ENCODE results near the gene ACADSB.

Gene ACADSB

DNA sequence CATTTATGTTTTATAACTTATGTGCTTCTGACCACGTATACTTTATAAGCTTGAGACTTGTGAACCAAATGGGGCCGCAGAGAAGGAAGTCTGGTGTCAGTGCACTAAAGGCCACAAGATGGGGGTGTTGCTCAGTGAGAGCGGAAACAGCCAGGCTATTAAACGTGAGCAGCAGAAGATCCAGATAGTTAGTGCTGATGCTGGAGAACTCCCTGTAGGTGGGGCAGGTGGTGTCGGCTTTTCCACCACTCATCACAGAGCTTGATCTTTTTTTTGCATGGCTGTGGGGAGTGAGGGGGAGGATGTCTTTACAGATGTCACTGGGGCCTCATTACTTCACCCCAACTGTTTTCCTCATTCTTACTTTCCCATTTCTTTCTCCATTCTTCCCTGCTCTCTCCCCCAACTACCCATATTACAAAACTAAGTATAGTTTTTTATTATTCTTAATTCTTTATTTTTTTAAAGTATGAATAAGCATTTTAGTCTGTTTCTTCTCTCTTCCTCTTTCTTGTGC lies 34.7 kb downstream of the ACADSB start:
- peak; percentile 20 to 33 for DNase-seq

DNA sequence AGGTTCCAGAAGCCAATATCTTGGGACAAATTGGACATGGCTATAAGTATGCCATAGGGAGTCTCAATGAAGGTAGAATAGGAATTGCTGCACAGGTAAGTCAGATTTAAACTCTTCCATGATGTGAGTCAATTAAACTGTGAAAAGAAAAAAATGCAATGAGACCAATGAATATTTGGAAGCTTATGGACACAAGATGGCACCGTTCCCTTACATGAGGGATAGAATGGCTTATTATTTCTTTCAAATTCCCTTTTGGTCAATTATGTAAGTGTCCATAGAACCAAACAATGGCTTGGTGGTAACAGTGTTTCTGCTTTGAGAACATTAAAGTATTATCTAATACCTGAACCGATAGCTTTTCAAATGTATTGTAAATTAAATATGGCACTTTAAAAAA lies 35.6 kb downstream of the ACADSB start:
- DNase-seq, result no peak

DNA sequence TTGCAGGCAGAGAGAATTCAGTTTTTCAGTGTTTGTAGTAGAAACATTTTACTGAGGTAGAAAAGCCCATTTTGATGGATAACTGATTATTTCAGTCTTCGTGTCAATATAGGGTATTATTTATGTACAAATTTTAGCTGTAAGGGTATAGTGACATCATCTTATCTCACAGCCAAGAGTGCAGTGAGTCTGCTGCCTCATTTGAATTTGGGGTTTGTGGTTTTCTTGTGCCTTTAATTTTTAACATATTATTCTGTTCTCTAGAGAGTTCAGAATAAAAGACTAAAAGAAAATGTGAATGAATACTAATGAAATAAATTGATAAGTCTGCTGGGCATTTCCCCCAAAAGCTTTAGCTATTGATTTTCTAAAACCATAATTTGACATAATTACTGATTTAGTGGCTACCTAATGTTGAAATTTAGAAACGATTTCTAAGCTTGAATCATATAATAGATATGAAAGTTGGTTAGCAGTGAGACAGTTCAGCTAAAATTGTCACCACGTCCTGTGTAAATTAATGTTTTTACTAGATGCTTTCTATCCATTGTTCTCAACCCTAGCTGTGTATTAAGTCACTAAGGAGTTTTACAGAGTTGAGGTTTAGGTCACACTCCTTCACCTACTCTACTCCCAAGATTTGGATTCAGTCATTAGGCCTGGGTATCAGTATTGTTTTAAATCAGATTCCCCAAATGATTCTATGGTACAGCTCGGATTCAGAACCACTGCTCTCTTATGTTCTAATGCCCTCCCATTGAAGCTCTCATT lies 37.3 kb downstream of the ACADSB start:
- DNase-seq, result no peak

DNA sequence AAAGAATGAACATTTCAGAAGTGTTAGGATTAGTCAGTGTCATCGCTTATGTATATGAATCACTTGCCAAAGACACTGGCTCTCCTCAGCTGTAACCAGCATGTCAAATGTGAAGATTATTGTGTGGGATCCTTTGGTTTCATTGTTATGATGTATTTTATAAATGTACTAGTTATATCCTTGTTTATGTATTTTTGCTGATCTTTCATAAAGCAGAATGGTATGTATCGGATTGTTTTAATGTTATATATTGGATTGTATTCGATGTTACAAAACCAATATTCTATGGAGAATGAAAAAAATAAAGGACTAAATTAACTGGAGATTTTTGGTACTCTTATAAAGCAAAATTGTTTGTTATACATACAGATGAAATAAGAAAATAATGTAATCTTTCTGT lies 49.2 kb downstream of the ACADSB start:
- no peak for DNase-seq

DNA sequence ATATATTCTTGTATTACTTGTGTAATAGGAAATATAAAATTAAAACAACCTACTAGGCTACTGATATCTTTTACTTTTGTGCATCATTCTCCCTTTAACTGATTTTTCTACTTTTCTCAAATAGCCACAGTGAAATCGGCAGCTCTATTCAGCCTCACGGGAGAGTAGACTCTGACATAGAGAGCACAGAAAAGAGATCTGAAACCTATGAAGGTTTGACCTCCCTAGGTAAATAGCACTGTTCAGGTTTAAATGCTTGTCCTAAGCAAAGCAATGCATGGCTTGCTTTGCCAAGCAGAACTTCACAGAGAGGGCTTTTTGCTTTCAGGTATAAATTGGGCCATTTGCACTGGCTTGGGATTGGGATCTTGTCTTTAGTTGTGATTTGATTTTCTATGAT lies 53.1 kb downstream of the ACADSB start:
- DNase-seq, result no peak

DNA sequence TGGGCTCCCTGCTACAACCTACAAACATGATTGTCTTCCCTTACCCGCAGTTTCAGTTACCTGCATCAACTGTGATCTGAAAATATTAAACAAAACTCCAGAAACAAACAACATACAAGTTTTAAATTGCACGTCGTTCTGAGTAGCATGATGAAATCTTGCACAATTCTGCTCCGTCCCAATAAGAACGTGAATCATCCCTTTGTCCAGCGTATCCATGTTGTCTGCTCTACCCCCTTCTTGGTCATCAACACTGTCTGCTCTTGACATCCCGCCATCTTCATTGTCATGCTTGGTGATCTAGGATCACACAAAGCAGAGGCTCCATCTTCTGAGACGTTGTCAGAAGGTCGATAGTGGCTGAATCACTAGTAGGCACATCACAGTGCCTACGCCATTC lies 53.9 kb downstream of the ACADSB start:
- DNase-seq, result no peak

DNA sequence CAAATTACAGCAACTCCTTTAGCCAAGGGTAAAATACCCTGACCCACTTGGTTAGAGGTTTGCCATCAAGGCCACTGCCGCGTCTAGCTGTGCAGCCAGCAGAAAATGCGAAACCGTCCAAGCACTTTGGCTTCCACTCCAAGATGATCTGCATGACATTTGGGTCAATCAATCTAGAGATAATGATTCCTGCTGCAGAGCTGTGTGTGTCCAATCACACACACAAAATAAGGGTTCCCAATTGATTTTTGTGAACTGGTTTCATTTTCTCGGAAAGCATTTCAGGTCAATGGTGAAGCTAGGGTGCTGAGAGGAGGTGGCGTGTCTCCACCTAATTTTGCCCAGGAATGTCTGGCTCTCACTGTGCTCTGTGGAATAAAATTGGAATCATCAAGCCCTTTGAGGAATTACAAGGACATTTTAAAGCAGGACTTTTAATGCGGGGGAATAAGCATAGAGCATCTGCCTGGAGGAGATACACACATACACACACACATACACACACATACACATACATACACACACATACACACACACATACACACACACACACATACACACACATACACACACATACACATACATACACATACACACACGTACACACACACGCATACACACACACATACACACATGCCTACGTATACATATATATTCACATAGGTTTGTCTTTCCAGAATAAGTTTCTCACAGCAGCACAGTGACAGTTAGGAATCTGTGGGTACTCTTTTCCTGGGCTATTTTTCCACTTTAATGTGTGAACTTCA lies 59.5 kb downstream of the ACADSB start:
- DNase-seq, result no peak

DNA sequence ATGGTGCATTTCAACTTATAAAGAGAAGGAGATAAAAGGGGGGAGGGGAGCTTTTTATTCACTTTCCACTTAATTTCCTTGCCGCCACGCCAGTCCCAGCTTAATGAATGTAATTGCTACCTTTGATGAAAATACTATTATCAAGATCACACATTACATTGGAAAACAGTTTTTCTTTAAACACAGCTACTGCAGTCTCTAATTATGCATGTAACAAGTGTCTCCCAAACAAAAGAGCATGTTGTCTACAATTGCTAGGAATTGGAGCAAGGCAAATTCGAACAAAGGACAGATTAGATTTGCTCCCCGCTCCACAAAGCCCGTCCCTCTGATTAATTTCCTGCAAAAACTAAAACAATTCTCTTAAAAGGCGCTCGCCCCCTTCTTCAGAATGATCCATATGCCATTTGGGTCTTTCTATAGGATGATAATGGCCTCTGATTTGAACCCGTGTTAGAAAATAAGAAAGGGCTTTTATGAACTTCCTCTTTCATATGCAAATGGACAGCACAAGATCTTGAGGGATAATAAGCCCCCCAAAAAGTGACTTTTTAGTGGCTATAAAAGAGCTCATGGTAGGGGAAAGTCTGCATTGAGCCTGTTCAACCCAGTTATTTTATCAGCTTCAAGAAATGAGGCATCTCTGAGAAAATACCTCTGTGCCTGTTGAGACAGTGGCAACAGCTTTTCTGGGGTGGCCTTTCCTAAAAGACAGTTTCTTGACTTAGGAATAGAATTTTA lies 60.6 kb downstream of the ACADSB start:
- DNase-seq, result no peak

DNA sequence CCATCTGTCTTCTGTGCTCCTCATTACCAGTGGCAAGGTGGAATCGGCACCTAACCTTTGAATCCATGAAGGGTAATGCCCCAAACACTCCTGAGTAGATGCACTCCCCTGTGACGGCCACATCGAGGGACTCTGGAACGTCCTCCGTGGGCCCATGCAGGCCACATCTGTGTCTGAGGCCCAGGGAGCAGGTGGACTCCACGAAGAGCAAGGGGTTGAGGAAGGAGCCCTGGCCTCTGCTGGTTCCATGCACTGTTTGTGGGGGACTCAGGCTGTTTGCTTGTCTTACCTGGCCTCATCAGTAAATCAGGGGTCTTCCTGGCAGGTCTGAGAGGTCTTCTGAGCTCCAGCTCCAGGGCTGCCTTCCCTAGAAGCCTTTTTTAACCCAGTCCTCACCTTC lies 64.4 kb downstream of the ACADSB start:
- no peak for DNase-seq

DNA sequence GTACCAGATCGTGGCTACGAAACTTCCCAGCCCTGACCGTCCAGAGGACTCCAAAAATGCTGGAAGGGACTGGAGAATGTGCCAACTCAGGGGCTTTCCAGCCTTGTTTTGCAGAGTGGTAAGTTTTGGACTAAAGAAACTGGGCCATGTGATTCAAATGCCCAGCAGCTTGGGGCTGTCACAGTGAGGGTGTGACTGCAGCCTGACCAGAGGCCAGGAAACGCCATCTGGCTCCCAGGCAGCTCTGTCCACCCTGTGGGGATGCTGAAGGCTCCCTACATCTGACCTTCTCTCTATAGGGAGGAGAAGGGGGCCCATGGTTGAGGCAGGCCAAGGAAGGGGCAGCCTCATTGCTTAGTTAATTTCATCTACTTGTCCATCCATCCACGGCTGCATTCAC lies 65.4 kb downstream of the ACADSB start:
- no peak for DNase-seq

DNA sequence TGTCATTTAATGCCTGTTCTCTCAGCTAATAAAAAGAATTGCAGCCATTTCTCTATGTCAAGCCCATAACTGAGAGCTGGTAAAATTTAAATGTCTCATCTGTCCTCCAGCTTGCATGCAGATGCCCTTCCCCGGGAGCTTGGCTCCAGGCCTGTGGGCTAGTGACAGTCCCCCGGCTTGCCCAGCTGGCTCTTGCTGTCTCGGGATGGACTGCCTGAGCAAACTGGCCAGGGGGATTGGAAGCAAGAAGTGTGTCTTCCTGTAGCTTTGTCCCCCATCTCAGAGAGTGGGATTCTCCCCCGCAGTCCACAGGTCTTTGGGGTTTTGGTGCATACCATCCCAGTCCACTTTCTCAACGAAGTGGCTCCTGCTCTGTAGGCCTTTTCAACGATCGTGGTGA lies 73.1 kb downstream of the ACADSB start:
- no peak for DNase-seq

DNA sequence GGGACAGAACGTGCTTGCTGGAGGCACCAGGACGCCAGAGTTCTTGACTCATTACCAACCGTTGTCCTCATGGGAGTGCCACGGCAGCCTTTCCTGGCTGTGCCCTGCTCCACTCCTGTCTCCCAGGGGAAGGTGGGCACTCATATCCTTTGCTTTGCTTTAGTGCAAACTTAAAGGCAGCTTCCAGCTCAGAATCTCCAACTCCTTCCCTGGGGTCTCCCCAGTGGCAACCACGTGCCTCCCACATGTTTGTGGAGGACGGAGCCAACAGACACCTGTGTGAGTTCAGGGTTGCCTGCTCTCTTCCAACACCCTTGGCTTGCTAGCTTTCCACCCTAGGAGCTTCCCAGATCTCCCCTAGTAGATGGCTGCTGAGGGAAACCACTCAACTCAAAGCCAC lies 75.0 kb downstream of the ACADSB start:
- no peak for DNase-seq

DNA sequence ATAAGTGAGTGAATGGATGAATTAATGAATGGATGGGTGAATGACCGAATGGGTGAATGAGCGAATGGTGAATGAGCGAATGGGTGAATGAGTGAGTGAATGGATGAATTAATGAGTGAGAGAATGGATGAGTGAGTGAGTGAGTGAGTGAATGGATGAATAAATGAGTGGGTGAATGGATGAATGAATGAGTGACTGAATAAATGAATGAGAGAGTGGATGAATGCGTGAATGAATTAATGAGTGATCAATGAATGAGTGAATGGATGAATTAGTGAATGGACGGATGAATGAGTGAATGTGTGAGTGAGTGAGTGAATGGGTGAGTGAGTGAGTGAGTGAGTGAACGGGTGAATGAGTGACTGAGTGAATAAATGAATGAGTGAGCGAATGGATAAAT lies 77.5 kb downstream of the ACADSB start:
- no peak for DNase-seq

DNA sequence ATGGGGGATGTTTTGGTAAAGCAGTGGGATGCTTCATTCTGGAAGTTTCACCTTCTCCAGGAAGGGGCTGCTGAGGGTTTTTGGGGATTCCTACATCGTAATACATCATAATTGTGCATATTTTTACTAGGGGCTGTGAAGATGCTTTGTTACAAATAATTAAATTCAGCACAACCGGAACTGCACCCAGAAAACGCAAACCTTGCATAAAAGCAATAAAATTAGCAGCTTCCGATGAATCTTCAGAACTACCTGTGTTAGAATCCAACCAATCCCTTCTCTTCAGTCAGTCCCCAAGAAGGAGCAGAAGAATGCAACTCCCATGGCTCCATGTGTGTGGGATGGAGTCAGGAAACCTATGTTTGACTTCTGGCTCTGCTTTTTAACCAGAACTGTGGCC lies 78.5 kb downstream of the ACADSB start:
- DNase-seq, result no peak

DNA sequence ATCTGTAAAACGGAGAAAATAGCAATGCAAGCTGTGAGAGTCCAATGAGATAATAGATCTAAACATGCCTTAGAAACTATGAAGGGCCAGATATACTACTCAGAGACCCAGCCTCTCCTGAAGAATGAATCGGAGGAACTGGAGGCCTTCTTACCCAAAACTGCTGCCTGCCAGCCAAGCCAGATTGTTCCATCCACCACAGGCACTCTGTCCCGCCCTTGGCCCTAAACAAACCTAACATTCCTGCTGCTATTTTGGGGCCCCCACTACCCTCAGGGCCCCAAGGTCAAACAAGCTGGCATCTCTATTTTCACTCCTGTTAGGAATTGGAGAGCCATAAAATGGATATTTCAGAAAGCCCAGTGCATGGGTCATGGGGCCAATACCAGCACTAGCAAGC lies 79.0 kb downstream of the ACADSB start:
- DNase-seq, result no peak

DNA sequence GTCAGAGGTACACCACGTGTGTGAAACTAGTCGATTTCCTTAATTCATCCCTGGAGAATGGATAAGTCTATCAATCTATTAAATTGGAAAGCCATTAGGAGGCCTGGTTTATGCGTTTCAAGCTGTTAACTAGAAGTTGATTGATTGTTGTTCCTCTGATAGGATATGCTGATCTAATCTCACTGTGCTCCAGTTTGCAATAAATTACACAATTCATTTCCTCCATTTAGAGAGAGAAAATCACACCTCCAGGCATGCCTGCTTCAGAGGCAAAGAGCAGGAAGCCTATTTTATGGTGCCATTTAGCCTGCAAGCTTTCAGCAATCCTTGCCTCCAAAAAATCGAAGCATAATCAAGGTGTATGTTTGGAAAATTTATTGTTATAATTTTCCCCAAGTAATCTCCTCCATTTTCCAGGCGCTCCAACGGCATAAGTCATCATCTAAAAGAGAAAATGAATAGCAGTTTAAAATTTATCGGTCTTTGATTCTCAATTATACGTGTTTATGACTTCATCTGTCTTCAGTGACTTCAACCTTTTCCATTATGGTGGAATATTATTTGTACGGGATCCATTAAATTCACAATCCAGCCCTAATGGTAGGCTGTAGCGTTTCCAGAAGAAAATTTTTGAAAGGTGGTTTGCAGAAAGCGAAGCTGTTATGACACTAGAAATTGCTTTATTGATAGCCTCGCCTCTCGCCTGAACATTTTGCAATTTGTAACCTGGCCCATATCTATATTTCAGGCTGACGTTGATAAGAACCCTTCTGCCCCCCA lies 84.0 kb downstream of the ACADSB start:
- no peak for DNase-seq

DNA sequence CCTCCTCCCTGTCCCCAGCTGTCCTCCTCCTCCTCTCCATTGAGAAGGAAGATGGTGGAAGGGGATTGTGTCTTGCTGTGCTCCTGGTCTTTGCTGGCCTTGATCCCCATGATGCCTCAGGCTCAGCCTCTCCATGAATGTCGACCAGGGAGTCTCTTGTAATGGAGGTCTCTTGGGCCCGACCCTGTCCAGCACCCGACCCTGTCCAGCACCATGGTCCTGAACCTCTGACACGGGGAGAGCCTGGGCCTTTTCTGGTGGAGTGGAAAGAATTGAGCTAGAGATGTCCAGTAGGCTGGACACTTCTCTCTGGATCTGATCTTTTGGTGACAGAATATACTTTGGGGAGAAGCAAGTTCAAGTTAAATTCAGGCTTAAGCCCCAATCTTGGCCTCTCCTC lies 84.7 kb downstream of the ACADSB start:
- no peak for DNase-seq

DNA sequence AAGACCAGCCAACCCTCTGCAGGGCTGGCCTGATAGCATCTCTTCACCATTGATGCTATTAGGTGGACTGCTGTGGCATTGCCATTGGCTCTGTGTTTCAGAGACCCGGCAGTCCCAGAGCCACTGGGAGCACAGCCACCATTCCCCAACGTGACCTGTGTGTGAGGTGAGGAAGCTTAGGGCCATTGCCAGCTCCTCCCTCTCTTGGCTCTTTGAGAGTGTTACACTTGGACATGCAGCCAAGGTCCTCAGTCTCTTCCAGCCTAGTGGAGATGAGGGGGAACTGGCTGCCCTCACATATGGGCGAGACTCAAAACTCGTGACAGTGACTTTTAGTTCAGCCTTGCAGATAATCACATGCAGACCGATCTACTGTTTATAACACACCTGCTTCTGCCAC lies 87.6 kb downstream of the ACADSB start:
- no peak for DNase-seq

DNA sequence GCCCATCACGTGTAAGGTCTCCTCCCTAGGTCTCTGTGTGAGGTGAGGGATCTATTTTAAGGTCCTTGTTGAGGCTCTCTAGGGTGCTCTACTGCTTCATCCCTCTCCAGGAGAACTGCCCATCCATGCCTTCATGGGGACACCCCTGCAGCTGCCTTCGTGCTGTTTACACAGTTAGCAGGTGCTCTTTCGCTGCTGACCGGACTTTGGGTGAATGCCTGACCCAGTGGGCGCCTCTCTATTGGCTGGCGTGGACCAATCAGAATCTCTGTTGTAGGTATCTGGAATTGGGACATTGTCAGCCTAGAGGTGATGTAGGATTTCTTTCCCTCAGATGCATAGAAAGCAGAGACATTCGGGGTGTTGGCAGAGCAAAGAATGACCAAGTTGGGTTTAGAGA lies 88.2 kb downstream of the ACADSB start:
- no peak for DNase-seq

DNA sequence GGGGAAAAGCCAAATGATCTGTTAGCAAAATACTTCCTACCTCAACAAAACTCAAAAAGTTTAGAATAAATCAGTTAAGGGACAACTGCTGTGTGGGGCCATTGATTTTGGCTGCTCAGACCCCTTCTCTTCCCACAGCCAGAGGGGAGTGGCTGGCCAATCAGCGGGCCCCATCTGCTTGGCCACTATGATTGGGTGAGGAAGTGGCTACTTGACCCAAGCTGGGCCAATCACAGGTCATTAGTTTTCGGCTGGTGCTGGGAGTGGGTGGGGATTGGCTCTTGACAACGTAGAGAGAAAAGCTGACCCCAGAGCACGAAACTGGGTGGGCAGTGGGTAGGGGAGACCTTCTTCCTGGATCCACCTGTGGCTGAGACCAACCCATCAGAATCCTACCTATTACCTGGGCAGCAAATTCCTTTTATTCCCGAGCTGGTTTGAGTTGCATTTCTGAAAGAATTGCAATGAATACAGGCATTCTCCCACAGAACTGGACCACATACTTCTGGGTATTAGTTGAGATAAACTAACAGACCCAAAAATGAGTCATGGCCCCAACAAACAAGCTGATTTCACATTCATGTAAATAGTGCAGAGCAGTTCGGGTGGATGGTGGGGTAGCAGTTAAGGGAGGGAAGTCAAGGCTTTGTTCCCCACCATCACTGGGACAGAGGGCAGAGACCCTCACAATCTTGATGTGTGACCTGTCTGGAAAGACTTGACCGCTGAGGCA lies 91.4 kb downstream of the ACADSB start:
- no peak for DNase-seq

DNA sequence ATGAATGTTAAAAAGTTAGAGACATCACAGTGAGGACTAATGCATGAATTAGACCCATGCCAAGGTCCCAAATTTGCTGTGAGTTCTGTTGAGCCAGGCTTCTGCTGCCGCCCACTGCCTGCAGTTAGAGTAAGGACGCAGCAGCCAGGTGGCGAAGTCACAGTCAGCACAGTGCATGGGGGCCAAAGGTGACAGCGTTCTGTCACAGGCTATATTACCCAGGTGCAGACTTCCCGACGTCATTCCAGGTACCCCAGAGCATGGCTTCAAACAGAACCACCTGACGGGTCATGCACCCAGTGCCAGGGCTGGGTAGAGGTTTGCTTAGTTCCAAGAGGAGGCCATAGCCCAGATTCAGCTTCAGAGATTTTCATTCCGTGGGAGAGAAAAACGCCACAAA lies 93.1 kb downstream of the ACADSB start:
- DNase-seq, result no peak

DNA sequence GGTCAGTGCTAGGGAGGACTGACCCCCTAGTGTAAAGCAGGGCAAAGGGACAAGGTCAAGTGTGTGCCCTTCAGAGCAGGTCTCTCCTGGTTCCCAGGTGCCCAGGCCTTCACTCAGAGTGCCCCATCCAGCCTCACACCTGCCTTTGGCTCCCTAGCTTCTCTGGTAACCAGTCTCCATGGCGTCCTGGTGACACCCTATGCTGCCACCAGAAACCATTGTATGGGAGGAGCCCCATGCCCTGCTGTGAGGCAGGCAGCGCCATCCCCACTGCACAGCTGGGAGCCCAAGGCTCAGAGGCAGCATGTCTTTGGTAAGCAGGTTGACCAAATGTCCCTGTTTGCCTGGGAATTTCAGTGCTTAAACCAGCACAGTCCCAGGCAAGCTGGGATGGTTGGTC lies 93.9 kb downstream of the ACADSB start:
- no peak for DNase-seq
